IPS-15b (cell line): ENCODE results near the gene CNOT8.
"Not testable (repeated sequence)": the region's sequence is repeated elsewhere in the genome, so short reads cannot be mapped to it uniquely, and the experiment has no call there.

Source experiments
- H3K27me3 ChIP-seq: one replicate; pipeline ENCODE4 v1.6.1; 2013; ENCODE audit warnings: low read length; ENCODE audit not compliant: control insufficient read depth, insufficient read depth
- H3K36me3 ChIP-seq: one replicate; pipeline ENCODE4 v1.6.1; 2013; ENCODE audit warnings: low read length; ENCODE audit not compliant: control insufficient read depth, insufficient read depth
- H3K4me1 ChIP-seq: one replicate; pipeline ENCODE4 v1.6.1; 2013; ENCODE audit warnings: mild to moderate bottlenecking, low read length; ENCODE audit not compliant: control insufficient read depth, insufficient read depth
- H3K4me3 ChIP-seq: one replicate; pipeline ENCODE4 v1.5.1; 2013; ENCODE audit warnings: low read depth, low read length
- H3K9ac ChIP-seq: one replicate; pipeline ENCODE4 v1.6.1; 2013; ENCODE audit warnings: low read depth, mild to moderate bottlenecking, low read length
- H3K9me3 ChIP-seq: one replicate; pipeline ENCODE4 v1.6.1; 2013; ENCODE audit warnings: mild to moderate bottlenecking, low read length; ENCODE audit not compliant: control insufficient read depth, insufficient read depth

Gene CNOT8

GRCh38 chr5:154820383-154820782 lies 38.0 kb upstream of the CNOT8 start:
- Histone ChIP-seq H3K9ac (no peak overlapping the region), H3K36me3 (peaks cover 32% of the 10 kb centered on the region)

DNA sequence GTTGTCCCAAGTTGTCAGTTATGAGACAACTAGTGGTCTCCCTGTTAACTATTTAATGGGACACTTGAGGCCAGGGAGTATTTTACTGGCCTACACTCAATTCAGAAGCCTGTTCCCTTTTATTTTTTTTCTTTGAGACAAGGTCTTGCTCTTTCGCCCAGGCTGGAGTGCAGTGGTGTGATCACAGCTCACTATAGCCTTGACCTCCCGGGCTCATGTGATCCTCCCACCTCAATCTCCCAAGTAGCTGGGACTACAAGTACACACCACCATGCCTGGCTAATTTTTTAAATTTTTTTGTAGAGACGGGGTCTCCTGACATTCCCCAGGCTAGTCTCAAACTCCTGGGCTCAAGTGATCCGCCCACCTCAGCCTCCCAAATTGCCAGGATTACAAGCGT lies 35.5 kb upstream of the CNOT8 start:
- not testable (repeated sequence) for H3K9me3 ChIP-seq, H3K4me3 ChIP-seq
- H3K36me3 ChIP-seq, result peaks cover 20% of the 10 kb centered on the region

More at GRCh38 chr5:154820383-154820782, 38.0 kb upstream of the CNOT8 start:
- H3K27me3 ChIP-seq, result no peaks in the 10 kb centered on the region
- H3K4me3 ChIP-seq, result no peak overlapping the region
- no peaks in the 10 kb centered on the region for H3K4me1 ChIP-seq
- H3K9me3 ChIP-seq, result no peaks in the 10 kb centered on the region

DNA sequence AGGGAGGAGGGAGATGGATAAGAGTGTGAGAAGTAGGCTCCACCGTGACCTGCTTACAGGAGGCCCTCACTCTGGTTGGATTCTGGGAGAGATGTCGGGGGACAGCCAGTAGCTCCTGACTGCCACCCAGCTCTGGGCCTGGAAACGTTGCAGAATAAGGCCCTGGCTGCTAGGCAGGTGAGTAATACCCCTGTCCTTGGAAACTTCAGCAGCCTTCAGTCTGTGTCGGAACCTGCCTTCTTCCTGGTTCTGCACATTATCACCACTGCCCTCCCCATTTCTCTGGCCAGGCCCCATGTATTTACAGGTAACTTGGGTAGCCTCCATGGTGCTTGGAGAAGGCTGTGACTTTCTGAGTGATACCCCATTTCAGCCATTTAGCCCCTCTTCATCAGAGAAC lies 34.8 kb upstream of the CNOT8 start:
- Histone ChIP-seq H3K27me3 (no peaks in the 10 kb centered on the region), H3K4me3 (no peak overlapping the region), H3K4me1 (no peaks in the 10 kb centered on the region), H3K9ac (no peak overlapping the region), H3K36me3 (peaks cover 17% of the 10 kb centered on the region), H3K9me3 (no peaks in the 10 kb centered on the region)

More for the DNA sequence above, 35.5 kb upstream of the CNOT8 start:
- H3K4me1 ChIP-seq, H3K27me3 ChIP-seq, H3K9ac ChIP-seq: not testable (repeated sequence)

- no peaks in the 10 kb centered on the region for H3K27me3 ChIP-seq
- no peak overlapping the region for H3K4me3 ChIP-seq
- H3K36me3 ChIP-seq, result peaks cover 17% of the 10 kb centered on the region
- no peak overlapping the region for H3K9ac ChIP-seq
- H3K4me1 ChIP-seq, result no peaks in the 10 kb centered on the region
- H3K9me3 ChIP-seq, result no peaks in the 10 kb centered on the region
These were observed 34.4 kb upstream of the CNOT8 start for GRCh38 chr5:154824070-154824469.

DNA sequence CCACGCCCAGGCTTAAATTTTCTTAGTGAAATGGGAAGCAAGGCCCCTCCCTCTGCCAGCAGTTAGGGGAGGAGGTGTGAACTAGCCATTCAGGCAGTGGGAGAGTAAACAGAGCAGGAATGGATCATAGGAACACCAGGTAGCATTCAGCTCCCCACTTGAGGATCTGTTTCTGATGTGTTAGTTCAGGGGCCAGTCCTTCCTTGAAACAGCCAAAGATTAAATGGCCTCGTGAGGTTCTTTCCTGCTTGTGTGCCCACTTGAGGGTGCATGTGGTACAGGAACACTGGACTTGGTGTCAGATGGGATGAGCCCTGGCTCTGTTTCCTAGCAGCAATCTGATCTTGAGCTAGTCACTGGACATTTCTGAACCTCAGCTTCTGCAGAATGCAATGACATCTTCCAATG lies 29.2 kb upstream of the CNOT8 start:
- Histone ChIP-seq H3K9ac (no peak overlapping the region), H3K4me3 (no peak overlapping the region), H3K27me3 (no peaks in the 10 kb centered on the region), H3K36me3 (peaks cover 2% of the 10 kb centered on the region), H3K4me1 (no peaks in the 10 kb centered on the region), H3K9me3 (no peaks in the 10 kb centered on the region)

GRCh38 chr5:154829589-154830218 lies 28.7 kb upstream of the CNOT8 start:
- Histone ChIP-seq H3K4me3 (no peak overlapping the region), H3K27me3 (no peaks in the 10 kb centered on the region), H3K9me3 (no peaks in the 10 kb centered on the region), H3K36me3 (no peaks in the 10 kb centered on the region), H3K9ac (no peak overlapping the region), H3K4me1 (peaks cover under 1% of the 10 kb centered on the region)

GRCh38 chr5:154830219-154830595 lies 28.2 kb upstream of the CNOT8 start:
- no peaks in the 10 kb centered on the region for H3K36me3 ChIP-seq
- no peak overlapping the region for H3K9ac ChIP-seq
- peaks cover 4% of the 10 kb centered on the region for H3K4me1 ChIP-seq
- H3K27me3 ChIP-seq, result no peaks in the 10 kb centered on the region
- H3K4me3 ChIP-seq, result no peak overlapping the region
- no peaks in the 10 kb centered on the region for H3K9me3 ChIP-seq

DNA sequence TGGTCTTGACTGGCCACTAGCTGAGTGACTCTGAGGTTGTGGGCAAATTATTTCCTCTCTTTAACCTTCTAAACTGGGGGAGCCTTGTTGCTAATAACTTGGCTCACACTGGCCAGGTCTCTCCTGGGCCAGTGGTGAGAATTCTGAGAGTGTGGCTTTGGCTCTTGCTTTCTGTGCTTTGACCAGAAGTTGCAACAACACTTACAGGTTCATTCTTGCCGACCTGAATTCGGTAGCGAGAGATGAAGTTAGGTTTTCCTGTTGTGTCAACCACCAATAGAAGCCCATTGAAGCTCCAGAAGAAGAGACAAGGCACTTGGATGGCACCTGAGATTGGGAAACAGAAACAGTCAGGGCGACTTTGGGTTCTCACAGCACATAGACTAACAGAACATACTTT lies 27.8 kb upstream of the CNOT8 start:
- H3K4me1 ChIP-seq, result peaks cover 4% of the 10 kb centered on the region
- no peaks in the 10 kb centered on the region for H3K9me3 ChIP-seq
- no peaks in the 10 kb centered on the region for H3K36me3 ChIP-seq
- H3K9ac ChIP-seq, result no peak overlapping the region
- no peaks in the 10 kb centered on the region for H3K27me3 ChIP-seq
- H3K4me3 ChIP-seq, result no peak overlapping the region

GRCh38 chr5:154831451-154831850 lies 27.0 kb upstream of the CNOT8 start:
- Histone ChIP-seq H3K9ac (no peak overlapping the region), H3K4me1 (peaks cover 4% of the 10 kb centered on the region), H3K9me3 (no peaks in the 10 kb centered on the region), H3K4me3 (no peak overlapping the region), H3K36me3 (no peaks in the 10 kb centered on the region), H3K27me3 (no peaks in the 10 kb centered on the region)

GRCh38 chr5:154832804-154833203 lies 25.6 kb upstream of the CNOT8 start:
- not testable (repeated sequence) for H3K4me1 ChIP-seq

GRCh38 chr5:154834053-154834452 lies 24.4 kb upstream of the CNOT8 start:
- H3K36me3 ChIP-seq, result peaks cover 3% of the 10 kb centered on the region
- H3K9ac ChIP-seq, result no peak overlapping the region
- H3K27me3 ChIP-seq, result no peaks in the 10 kb centered on the region
- no peaks in the 10 kb centered on the region for H3K9me3 ChIP-seq
- H3K4me1 ChIP-seq, result peaks cover 4% of the 10 kb centered on the region
- no peak overlapping the region for H3K4me3 ChIP-seq

More at GRCh38 chr5:154832804-154833203, 25.6 kb upstream of the CNOT8 start:
- H3K9me3 ChIP-seq, H3K27me3 ChIP-seq, H3K36me3 ChIP-seq, H3K9ac ChIP-seq, H3K4me3 ChIP-seq: not testable (repeated sequence)

DNA sequence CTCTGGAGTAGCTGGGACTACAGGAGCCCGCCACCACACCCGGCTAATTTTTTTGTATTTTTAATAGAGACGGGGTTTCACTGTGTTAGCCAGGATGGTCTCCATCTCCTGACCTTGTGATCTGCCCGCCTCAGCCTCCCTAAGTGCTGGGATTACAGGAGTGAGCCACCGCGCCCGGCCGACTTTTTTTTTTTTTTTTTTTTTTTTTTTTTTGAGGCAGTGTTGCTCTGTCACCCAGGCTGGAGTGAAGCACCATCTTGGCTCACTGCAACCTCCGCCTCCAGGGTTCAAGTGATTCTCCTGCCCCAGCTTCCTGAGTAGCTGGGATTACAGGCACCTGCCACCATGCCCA lies 22.8 kb upstream of the CNOT8 start:
- H3K4me1 ChIP-seq, H3K27me3 ChIP-seq, H3K9ac ChIP-seq, H3K4me3 ChIP-seq, H3K9me3 ChIP-seq, H3K36me3 ChIP-seq: not testable (repeated sequence)
